TTC549 (cell line): Measurements from ENCODE around the gene PXDN.
"Not testable (repeated sequence)": the region's sequence is repeated elsewhere in the genome, so short reads cannot be mapped to it uniquely, and the experiment has no call there.

ENCODE experiments used
- FAIRE-seq: peaks from 2 replicates; lab custom pipeline; 2012; peaks lifted over from hg19 to GRCh38; lab: Jason Lieb, UNC

PXDN gene

GRCh38 chr2:1701556-1702185 is 42.6 kb downstream of the PXDN start:
- FAIRE-seq: no peak

- no peak for FAIRE-seq
Observed at GRCh38 chr2:1701020-1701419, 43.3 kb downstream of the PXDN start.

- not testable (repeated sequence) for FAIRE-seq
Observed at GRCh38 chr2:1700427-1700826, 43.9 kb downstream of the PXDN start.

- no peak for FAIRE-seq
Observed at GRCh38 chr2:1698188-1698945, 45.9 kb downstream of the PXDN start.

DNA sequence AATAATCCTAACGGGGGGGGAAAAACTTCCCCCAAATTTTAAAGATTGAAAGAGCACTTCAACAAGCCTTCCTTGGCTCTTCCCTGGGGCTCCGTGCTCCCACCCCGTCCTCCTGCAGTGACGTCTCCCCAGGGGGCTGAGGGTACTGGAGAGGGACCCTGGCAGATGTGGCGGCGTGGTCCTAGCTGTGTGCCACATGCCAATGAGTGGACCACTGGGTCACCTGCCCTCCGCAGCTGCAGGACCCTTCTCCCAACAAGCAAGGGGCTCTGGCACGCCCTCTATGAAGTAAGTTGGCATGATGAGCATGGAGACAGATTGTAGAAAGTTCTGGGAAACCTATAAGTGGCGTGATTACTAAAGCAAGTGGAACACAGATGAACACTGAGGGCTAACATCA is 46.7 kb downstream of the PXDN start:
- no peak for FAIRE-seq

GRCh38 chr2:1696472-1696871 is 47.8 kb downstream of the PXDN start:
- FAIRE-seq: no peak

- no peak for FAIRE-seq
Observed at GRCh38 chr2:1694371-1695271, 49.7 kb downstream of the PXDN start.

DNA sequence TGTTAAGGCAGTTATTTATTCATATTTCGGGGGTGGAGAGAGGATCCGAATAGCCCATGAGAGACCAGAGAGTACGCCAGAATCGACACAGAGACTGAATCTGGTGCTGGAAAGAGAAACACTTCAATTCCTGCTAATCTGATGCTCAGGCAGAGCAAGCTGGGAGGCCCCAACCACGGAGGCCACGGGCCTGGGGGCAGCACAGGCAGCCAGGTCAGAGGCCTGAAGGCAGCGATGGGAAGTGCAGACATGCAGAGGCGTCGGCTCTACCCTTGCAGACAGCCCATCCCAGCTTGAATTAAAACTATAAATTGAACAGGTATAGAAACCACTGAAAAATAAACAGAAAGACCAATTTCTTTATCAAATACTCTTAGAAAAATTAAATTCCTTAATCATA is 50.6 kb downstream of the PXDN start:
- FAIRE-seq: no peak

- FAIRE-seq: no peak
Observed at GRCh38 chr2:1692342-1692741, 52.0 kb downstream of the PXDN start.

DNA sequence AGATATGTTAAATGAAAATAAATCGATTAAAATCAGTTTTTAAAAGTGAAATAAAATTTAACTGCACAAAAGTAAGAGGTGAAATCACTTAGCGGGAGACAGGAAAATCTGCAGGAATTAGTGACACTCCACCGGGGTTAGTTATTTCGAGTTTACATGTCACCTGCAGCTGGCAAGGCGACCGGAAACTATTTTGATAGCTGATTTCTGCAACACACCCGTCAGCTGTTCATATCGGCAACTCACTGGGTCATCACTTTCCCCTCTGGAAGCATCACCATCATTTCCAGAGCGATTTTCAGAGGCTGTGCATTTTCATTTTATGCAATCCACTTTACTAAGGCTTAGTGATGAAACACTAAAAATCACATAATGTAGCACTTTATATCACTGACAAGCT is 52.9 kb downstream of the PXDN start:
- FAIRE-seq: no peak

- FAIRE-seq: no peak
Observed at GRCh38 chr2:1690056-1690775, 54.1 kb downstream of the PXDN start.

DNA sequence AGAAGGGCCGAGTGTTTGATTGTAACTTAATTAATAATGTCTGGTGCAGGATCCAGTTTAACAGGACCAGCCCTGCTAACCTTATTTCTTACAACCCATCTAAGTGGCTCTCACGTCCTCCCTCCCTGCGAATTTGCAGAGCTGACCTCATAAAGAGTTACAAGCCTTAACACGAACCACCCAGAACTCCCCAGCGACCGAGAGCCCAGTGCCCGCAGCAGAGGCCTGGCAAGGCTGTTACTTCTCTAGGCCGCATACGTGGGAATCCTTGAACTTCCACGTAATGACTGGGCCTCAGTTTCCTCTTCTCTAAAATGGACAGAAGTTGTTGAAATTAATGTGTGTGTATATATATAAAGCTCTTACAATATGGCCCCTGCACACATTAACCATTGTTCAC is 55.5 kb downstream of the PXDN start:
- no peak for FAIRE-seq

DNA sequence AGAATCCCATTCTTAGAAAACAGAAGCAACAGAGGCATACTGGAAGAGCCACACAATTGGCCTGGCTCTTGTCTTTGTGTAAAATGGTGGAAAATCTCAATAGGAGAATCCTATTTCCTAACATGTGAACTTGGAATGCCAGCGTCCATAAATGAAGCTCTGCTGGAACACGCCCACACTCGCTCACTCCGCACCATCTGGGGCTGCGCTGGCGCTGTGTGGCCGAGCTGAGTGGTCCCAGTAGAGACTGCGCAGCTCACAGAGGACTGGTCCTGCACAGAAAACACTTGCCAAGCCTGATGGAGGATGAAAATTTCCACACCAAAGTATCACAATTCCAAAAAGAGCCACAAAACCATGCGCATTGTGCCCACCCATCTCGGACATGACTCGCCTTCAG is 56.2 kb downstream of the PXDN start:
- FAIRE-seq: no peak

GRCh38 chr2:1687254-1687653 is 57.1 kb downstream of the PXDN start:
- FAIRE-seq: no peak

- FAIRE-seq: no peak
Observed at GRCh38 chr2:1686784-1687105, 57.6 kb downstream of the PXDN start.

GRCh38 chr2:1685957-1686783 is 58.1 kb downstream of the PXDN start:
- FAIRE-seq: no peak

- FAIRE-seq: no peak
Observed at GRCh38 chr2:1685078-1685956, 59.0 kb downstream of the PXDN start.

- FAIRE-seq: no peak
Observed at GRCh38 chr2:1683297-1683696, 61.0 kb downstream of the PXDN start.

DNA sequence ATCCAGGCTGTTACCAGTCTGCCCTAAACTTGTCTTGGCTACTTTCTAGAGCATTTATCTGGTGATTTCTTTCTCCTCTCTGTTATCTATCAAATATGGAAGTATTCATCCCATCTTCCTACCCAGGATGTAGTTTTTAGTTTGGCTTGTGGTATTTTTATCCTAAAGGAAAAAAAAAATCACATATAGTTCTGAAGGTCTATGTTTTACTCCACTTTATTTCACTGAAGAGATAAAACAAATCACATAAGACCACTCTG is 62.2 kb downstream of the PXDN start:
- FAIRE-seq: no peak

DNA sequence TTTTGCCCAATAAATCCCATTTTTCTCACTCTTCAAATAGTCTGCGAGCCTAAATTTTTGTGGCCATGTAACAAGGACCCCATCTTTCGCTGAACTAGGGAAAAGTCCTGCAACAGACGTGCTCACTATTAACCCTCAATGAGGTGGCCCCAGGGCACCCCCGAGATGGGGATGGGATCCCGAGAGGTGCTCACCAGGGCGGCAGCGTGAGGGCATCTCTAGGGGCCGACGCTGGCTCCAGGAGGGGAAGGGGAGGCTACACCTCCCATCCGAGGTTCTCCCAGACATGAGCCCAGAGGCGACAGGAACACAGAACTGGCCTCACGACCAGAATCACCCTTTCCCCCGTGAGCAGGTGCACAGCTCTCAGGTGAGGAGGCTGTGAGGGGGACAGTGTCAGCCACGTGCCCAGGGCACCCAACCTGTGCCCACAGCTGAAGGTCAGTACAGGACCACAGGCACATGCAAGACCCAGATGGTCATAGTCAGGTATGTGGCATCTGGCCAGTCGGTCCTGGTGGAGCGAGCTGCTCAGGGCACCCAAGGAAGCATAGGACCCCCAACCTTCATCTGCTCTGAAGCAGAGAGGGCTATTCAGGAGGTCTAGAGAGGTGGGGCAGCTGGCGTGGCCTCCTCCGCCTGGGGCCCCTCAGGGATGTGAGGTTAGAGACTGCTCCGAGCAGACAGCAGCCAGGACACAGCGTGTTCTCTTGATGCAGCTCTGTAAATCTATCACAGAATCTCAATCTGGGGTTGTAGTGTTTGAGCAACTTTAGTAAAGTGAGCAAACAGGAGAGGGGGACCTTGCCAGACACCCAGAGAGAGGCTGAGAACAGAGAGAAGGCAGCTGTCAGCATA is 62.8 kb downstream of the PXDN start:
- FAIRE-seq: no peak
